Measurements from ENCODE around the gene ATG5. TPM values are rescaled to one million over a fixed set of nuclear protein-coding genes. Genes with fewer than 3 reads are reported as not detected.

Gene ATG5
- total and polyA plus RNA-seq, 9 of the 15 experiments (the other 6 are each of a cell fraction or from before 2014, with no cell fraction given), result 29.0 to 80.0 (median 53.2) TPM

DNA sequence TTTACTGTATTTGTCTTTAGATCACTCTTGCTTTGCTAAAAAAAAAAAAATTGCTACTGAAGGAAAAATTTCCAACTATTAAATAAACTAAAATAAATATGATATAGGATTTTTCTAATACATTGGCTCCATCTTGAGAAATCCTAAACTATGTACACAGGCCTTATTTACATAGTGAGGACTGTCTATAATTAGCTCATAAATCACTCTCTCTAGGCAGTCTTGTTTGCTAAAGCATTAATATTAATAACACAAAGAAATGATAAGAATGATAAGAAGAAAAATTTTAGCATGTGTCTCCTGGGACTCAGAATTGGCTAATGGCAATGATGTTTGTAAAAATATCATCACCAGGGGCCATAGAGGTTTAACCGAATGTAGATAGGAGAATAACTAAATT lies 21.7 kb upstream of the ATG5 start:
- CTCF ChIA-PET (ENCODE audit: low intra/inter-chr PET ratio), result no interaction called here

More for the DNA sequence above, 21.7 kb upstream of the ATG5 start:
- H3K9ac ChIP-seq (ENCODE audit: insufficient read depth in 1 of 2, low read depth in 2 of 2, low read length in 2 of 2), result no peak overlapping the region
- H3K4me1 ChIP-seq (replicated peaks in 1 of 2; ENCODE audit: control insufficient read depth in 2 of 2, insufficient read depth in 2 of 2, low read length in 2 of 2), result no peaks in the 10 kb centered on the region
- no peaks in the 10 kb centered on the region for H3K9me3 ChIP-seq (replicated peaks; ENCODE audit: control insufficient read depth, insufficient read depth, low read depth, low read length)
- H3K9me1 ChIP-seq (ENCODE audit: control insufficient read depth, insufficient read depth, low read length), result no peaks in the 10 kb centered on the region
- H3K4me2 ChIP-seq (ENCODE audit: insufficient read depth, low read length), result no peak overlapping the region
- intact Hi-C loops (cut with micrococcal nuclease) (no loop called here), in situ Hi-C loops (cut with MboI) (loop anchor here (10.0 kb wide), 1 partner anchor 648 kb away; no protein-coding TSS in a partner anchor)
- no peak overlapping the region for H3K4me3 ChIP-seq
- DNase-seq (ENCODE audit: extremely low read depth in 1 of 4, low spot score in 3 of 4), result no peak
- no peaks in the 10 kb centered on the region for H3K36me3 ChIP-seq (ENCODE audit: control insufficient read depth, insufficient read depth, low read length)
- H4K20me1 ChIP-seq (replicated peaks; ENCODE audit: control insufficient read depth, insufficient read depth, low read length), result no peaks in the 10 kb centered on the region
- WGBS (ENCODE audit: insufficient coverage, low coverage, missing lambda C conversion rate), result 6% methylated on average over 1 of the region's 1 CpG
- no peaks in the 10 kb centered on the region for H3K79me2 ChIP-seq (ENCODE audit: control insufficient read depth, insufficient read depth, low read length)
- no TSS peak for BruUV-seq (replicated peaks)
- H3K27ac ChIP-seq (ENCODE audit: extremely low read depth, low read depth, low read length), result no peak overlapping the region
- H3K27me3 ChIP-seq (ENCODE audit: control insufficient read depth in 2 of 2, insufficient read depth in 2 of 2, low read length in 2 of 2), result peaks cover 6 to 8% of the 10 kb centered on the region in 2 experiments; a peak in 4 of 5 replicates
- ATAC-seq, result no peak
- TF ChIP-seq, protein P1, sequence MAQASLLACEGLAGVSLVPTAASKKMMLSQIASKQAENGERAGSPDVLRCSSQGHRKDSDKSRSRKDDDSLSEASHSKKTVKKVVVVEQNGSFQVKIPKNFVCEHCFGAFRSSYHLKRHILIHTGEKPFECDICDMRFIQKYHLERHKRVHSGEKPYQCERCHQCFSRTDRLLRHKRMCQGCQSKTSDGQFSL (CRISPR knock-in tag; IDR thresholded peaks at IDR 0.05), result no peak
- TF ChIP-seq, protein P1 (tag; IDR thresholded peaks at IDR 0.05), result no peak
- TF ChIP-seq ESRRB (CRISPR knock-in tag; IDR thresholded peaks at IDR 0.05; ENCODE audit: borderline replicate concordance) (no peak), BRD4 (IDR thresholded peaks at IDR 0.05) (no peak), SMC3 (conservative IDR thresholded peaks at IDR 0.05; ENCODE audit: insufficient read depth, low read depth, low read length) (no peak), NCOA6 (IDR thresholded peaks at IDR 0.05) (no peak), BCL6 (CRISPR knock-in tag; IDR thresholded peaks at IDR 0.05) (no peak), ZNF507 (tag; conservative IDR thresholded peaks at IDR 0.05) (no peak), ETV5 (CRISPR knock-in tag; IDR thresholded peaks at IDR 0.05; ENCODE audit: low read depth) (no peak), LEF1 (IDR thresholded peaks at IDR 0.05) (no peak), RAD21 (CRISPR knock-in tag; conservative IDR thresholded peaks at IDR 0.05 in 1 of 2, IDR thresholded peaks at IDR 0.05 in 1 of 2) (no peak), ZNF175 (CRISPR knock-in tag; IDR thresholded peaks at IDR 0.05; ENCODE audit: low read depth) (no peak), BCOR (IDR thresholded peaks at IDR 0.05) (no peak), MYBL2 (IDR thresholded peaks at IDR 0.05; ENCODE audit: low read depth) (no peak), MYBL2 (CRISPR knock-in tag; IDR thresholded peaks at IDR 0.05; ENCODE audit: borderline replicate concordance) (no peak), CCNT2 (IDR thresholded peaks at IDR 0.05; ENCODE audit: borderline replicate concordance, extremely low read depth, insufficient read length, low read depth, low read length) (no peak), MBD2 (IDR thresholded peaks at IDR 0.05; ENCODE audit: borderline replicate concordance, low read depth) (no peak), NR4A1 (CRISPR knock-in tag; IDR thresholded peaks at IDR 0.05) (no peak), NR4A1 (tag; IDR thresholded peaks at IDR 0.05) (no peak), XRCC3 (IDR thresholded peaks at IDR 0.05) (no peak), SMAD3 (CRISPR knock-in tag; conservative IDR thresholded peaks at IDR 0.05) (no peak)
- TF ChIP-seq, protein P2, sequence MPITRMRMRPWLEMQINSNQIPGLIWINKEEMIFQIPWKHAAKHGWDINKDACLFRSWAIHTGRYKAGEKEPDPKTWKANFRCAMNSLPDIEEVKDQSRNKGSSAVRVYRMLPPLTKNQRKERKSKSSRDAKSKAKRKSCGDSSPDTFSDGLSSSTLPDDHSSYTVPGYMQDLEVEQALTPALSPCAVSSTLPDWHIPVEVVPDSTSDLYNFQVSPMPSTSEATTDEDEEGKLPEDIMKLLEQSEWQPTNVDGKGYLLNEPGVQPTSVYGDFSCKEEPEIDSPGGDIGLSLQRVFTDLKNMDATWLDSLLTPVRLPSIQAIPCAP (CRISPR knock-in tag; IDR thresholded peaks at IDR 0.05; ENCODE audit: borderline replicate concordance), result no peak
- POLR2A ChIA-PET, result interaction anchor here (0.6 to 1.9 kb wide), 4 partner anchors 9 to 326 kb away, joined by 3 to 10 read pairs (median 3); no protein-coding TSS in a partner anchor
- H2AFZ ChIP-seq (ENCODE audit: low read depth, low read length), result no peak overlapping the region
- no peak for FAIRE-seq

Data from K562 (cell line).